NCI-H510A (cell line): ENCODE data around the gene DAP3.

ENCODE experiments used
- DNase-seq: peaks from one replicate; lab custom pipeline; 2025; lab: John Stamatoyannopoulos, UW

DAP3 gene

DNA sequence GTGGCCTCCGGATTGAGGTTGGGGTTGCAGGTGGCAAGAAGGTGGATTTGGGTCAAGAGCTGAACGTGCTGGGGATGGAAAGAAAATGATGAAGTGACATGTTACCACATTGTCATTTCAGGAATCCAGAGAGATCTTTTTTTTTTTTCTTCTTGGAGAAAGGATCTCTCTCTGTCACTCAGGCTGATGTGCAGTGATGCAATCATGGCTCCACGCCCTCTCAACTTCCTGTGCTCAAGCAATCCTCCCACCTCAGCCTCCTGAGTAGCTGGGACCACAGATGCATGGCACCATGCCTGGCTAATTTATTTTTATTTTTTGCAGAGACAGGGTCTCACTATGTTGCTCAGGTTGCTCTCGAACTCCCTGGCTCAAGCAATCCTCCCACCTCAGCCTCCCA lies 87.5 kb downstream of the DAP3 start:
- DNase-seq = no peak

DNA sequence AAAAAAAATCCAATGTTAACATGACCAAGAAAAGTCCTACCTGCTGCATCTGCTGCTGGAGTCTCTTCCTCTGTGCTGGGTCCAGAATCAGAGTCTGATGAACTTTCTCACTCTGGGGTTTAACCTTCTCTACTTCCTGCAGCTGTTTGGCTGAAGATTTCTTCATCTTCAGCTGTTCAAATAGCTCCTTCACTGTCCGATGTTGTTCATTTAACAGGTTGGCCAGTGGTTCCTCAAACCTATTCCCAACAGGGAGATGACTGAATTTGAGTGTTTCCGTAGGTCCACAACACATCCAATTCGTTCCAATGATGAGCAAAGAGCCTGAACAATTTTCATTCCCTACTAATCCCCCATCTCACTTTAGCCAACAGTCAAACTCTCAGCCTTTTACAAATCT lies 88.7 kb downstream of the DAP3 start:
- no peak for DNase-seq
